SK-N-SH (cell line): Measurements from ENCODE around the gene MVD.

Experiments used
- EP300 ChIP-seq, 2 experiments: IDR thresholded peaks; 2 replicates each; pipeline versions ENCODE4 v1.4.0 to v1.6.1; 2012; ENCODE audit warnings: borderline replicate concordance in 1 of 2, low read depth in 1 of 2, low read length in 1 of 2
- MEF2A ChIP-seq: IDR thresholded peaks from 2 replicates; pipeline ENCODE4 v1.4.0; 2012; ENCODE audit warnings: low read depth, borderline replicate concordance
- MXI1 ChIP-seq: IDR thresholded peaks from 2 replicates; pipeline ENCODE4 v1.6.1; 2012; ENCODE audit warnings: mild to moderate bottlenecking, low read depth, low read length, improper control_type of control experiment
- NFIC ChIP-seq: IDR thresholded peaks from 2 replicates; pipeline ENCODE4 v1.4.0; 2012; ENCODE audit warnings: borderline replicate concordance
- POLR2AphosphoS5 ChIP-seq: IDR thresholded peaks from 2 replicates; pipeline ENCODE4 v1.6.1; 2012; ENCODE audit warnings: low read depth, low read length
- RFX5 ChIP-seq: IDR thresholded peaks from 2 replicates; pipeline ENCODE4 v1.6.1; 2012; ENCODE audit warnings: mild to moderate bottlenecking, improper control_type of control experiment, low read length
- RXRA ChIP-seq: IDR thresholded peaks from 2 replicates; pipeline ENCODE4 v1.4.0; 2012; ENCODE audit warnings: low read depth, mild to moderate bottlenecking, borderline replicate concordance
- SIN3A ChIP-seq: IDR thresholded peaks from 2 replicates; pipeline ENCODE4 v1.6.1; 2012; ENCODE audit warnings: low read depth, mild to moderate bottlenecking, low read length, moderate library complexity, borderline replicate concordance
- TAF1 ChIP-seq: IDR thresholded peaks from 2 replicates; pipeline ENCODE4 v1.6.1; 2012; ENCODE audit warnings: low read depth, mild to moderate bottlenecking, low read length, moderate library complexity, borderline replicate concordance
- TCF12 ChIP-seq: IDR thresholded peaks from 2 replicates; pipeline ENCODE4 v1.4.0; 2012
- TF ChIP-seq, protein P1 (sequence below): fragments of 200-600 bp; sonication (generic); IDR thresholded peaks from 2 replicates; pipeline ENCODE4 v1.6.1; 2017; ENCODE audit warnings: antibody characterized with exemption, mild to moderate bottlenecking, moderate library complexity
- TF ChIP-seq, protein P2 (sequence below): IDR thresholded peaks from 2 replicates; pipeline ENCODE4 v1.4.0; 2012; ENCODE audit warnings: low read depth
- TF ChIP-seq, protein P3 (sequence below): IDR thresholded peaks from 2 replicates; pipeline ENCODE4 v1.6.1; 2012; ENCODE audit warnings: mild to moderate bottlenecking, low read depth, low read length, moderate library complexity
- TF ChIP-seq, protein P4 (sequence below): IDR thresholded peaks from 2 replicates; pipeline ENCODE4 v1.4.0; 2012; ENCODE audit warnings: low read depth, borderline replicate concordance

DNA sequence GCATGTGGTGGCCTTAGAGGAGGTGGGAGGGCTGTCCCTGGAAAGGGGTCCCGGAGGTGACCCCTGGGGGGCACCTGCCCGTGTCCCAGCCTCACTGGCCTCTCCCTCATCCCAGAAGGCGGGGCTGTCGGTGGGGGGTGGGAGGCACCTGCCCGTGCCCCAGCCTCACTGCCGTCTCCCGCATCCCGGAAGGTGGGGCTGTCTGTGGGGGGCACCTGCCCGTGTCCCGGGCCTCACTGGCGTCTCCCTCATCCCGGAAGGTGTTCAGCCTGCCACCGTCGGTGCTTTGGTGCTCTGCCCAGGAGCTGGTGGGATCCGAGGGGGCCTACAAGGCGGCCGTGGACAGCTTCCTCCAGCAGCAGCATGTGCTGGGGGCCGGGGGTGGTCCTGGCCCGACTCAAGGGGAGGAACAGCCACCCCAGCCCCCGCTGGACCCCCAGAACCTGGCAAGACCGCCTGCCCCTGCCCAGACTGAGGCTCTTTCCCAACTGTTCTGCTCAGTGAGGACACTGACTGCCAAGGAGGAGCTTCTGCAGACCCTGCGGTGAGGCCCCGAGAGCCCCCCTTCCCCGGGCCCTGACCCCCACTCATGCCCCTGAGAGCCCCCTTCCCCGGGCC, 49.6 kb upstream of the MVD start:
- TF ChIP-seq, protein P1, sequence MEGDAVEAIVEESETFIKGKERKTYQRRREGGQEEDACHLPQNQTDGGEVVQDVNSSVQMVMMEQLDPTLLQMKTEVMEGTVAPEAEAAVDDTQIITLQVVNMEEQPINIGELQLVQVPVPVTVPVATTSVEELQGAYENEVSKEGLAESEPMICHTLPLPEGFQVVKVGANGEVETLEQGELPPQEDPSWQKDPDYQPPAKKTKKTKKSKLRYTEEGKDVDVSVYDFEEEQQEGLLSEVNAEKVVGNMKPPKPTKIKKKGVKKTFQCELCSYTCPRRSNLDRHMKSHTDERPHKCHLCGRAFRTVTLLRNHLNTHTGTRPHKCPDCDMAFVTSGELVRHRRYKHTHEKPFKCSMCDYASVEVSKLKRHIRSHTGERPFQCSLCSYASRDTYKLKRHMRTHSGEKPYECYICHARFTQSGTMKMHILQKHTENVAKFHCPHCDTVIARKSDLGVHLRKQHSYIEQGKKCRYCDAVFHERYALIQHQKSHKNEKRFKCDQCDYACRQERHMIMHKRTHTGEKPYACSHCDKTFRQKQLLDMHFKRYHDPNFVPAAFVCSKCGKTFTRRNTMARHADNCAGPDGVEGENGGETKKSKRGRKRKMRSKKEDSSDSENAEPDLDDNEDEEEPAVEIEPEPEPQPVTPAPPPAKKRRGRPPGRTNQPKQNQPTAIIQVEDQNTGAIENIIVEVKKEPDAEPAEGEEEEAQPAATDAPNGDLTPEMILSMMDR, result no peak
- TF ChIP-seq SIN3A (no peak), EP300 (IDR thresholded peaks at IDR 0.05; ENCODE audit: borderline replicate concordance in 1 of 2, low read depth in 1 of 2, low read length in 1 of 2) (no peak), TAF1 (no peak), POLR2AphosphoS5 (no peak), MEF2A (no peak), TCF12 (no peak), RFX5 (no peak), MXI1 (no peak), NFIC (no peak), RXRA (no peak)
- TF ChIP-seq, protein P2, sequence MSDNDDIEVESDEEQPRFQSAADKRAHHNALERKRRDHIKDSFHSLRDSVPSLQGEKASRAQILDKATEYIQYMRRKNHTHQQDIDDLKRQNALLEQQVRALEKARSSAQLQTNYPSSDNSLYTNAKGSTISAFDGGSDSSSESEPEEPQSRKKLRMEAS, result no peak
- TF ChIP-seq, protein P3, sequence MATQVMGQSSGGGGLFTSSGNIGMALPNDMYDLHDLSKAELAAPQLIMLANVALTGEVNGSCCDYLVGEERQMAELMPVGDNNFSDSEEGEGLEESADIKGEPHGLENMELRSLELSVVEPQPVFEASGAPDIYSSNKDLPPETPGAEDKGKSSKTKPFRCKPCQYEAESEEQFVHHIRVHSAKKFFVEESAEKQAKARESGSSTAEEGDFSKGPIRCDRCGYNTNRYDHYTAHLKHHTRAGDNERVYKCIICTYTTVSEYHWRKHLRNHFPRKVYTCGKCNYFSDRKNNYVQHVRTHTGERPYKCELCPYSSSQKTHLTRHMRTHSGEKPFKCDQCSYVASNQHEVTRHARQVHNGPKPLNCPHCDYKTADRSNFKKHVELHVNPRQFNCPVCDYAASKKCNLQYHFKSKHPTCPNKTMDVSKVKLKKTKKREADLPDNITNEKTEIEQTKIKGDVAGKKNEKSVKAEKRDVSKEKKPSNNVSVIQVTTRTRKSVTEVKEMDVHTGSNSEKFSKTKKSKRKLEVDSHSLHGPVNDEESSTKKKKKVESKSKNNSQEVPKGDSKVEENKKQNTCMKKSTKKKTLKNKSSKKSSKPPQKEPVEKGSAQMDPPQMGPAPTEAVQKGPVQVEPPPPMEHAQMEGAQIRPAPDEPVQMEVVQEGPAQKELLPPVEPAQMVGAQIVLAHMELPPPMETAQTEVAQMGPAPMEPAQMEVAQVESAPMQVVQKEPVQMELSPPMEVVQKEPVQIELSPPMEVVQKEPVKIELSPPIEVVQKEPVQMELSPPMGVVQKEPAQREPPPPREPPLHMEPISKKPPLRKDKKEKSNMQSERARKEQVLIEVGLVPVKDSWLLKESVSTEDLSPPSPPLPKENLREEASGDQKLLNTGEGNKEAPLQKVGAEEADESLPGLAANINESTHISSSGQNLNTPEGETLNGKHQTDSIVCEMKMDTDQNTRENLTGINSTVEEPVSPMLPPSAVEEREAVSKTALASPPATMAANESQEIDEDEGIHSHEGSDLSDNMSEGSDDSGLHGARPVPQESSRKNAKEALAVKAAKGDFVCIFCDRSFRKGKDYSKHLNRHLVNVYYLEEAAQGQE, result no peak
- TF ChIP-seq, protein P4, sequence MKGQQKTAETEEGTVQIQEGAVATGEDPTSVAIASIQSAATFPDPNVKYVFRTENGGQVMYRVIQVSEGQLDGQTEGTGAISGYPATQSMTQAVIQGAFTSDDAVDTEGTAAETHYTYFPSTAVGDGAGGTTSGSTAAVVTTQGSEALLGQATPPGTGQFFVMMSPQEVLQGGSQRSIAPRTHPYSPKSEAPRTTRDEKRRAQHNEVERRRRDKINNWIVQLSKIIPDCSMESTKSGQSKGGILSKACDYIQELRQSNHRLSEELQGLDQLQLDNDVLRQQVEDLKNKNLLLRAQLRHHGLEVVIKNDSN, result no peak
